Myocyte (in vitro differentiated cells): ENCODE measurements around the gene SMG5. TPM values are rescaled to one million over a fixed set of nuclear protein-coding genes. Genes with fewer than 3 reads are reported as not detected.

Experiments used
- DNase-seq: peaks from one replicate; pipeline ENCODE4 v3.0.0-alpha.2; 2012; ENCODE audit warnings: low read depth
- total RNA-seq: library from RNA; depleted of rRNA; stranded (reverse); fragments of >200 nt; gene quantifications from 2 replicates; pipeline ENCODE4 v1.2.3, GENCODE V29; 2014

SMG5 gene
- total RNA-seq, 1 donor from 2014 or later = 104 TPM

GRCh38 chr1:156246241-156246780 lies 36.3 kb downstream of the SMG5 start:
- DNase-seq = no peak

GRCh38 chr1:156245451-156246232 lies 37.0 kb downstream of the SMG5 start:
- DNase-seq = no peak

DNA sequence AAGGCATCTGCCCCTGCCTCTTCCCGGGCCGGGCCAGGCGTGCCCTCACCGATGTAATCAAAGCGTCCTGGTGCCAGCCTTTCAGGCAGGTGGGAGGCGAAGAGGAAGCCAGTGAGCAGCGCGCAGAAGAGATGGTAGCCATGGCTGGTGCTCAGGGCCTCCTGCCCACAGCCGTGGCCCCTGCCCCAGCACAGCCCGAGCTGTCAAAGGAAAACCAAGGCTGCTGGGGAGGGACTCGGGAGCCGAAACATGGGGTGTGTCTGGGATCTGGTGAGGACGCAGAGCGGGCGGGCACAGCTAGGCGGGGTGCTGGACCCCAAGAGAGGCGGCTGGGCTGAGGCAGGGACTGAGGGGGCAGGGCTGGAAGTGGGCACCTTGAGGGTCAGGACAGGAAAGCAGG lies 37.9 kb downstream of the SMG5 start:
- no peak for DNase-seq

DNA sequence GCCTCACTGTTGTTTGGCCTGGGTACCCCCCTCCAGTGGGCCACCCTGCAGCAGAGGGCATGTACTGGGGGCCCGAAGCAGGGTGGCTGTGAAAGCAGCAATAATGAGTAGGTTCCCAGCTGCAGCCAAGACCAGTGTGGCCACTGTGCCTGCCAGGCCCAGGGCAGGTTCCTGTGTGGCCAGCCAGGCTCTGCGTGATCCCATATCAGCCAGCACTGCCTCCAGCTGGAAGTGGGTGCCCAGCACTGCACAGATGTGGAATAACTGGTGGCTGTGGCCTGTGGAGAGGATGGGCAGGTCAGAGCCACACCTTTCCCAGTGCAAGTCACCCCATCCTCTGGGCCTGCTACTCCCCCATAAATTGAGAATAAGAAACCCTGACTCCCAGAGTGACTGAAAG lies 38.5 kb downstream of the SMG5 start:
- DNase-seq = no peak

DNA sequence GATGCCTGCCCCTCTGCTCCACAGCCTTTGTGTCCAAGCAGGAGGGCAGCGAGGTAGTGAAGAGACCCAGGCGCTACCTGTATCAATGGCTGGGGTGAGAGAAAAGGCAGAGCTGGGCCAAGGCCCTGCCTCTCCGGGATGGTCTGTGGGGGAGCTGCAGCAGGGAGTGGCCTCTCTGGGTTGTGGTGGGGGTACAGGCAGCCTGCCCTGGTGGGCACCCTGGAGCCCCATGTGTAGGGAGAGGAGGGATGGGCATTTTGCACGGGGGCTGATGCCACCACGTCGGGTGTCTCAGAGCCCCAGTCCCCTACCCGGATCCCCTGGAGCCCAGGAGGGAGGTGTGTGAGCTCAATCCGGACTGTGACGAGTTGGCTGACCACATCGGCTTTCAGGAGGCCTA lies 39.9 kb downstream of the SMG5 start:
- DNase-seq = no peak

DNA sequence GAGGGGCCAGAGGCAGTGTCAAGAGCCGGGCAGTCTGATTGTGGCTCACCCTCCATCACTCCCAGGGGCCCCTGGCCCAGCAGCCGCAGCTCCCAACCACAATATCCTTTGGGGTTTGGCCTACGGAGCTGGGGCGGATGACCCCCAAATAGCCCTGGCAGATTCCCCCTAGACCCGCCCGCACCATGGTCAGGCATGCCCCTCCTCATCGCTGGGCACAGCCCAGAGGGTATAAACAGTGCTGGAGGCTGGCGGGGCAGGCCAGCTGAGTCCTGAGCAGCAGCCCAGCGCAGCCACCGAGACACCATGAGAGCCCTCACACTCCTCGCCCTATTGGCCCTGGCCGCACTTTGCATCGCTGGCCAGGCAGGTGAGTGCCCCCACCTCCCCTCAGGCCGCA lies 40.7 kb downstream of the SMG5 start, which contains the start of gene BGLAP:
Gene BGLAP, plus strand, starts transcription at position 259 of the 400 bp plus-strand sequence. Its CDS starts 48 bp downstream, at position 307.
- DNase-seq = peak; percentile 88

DNA sequence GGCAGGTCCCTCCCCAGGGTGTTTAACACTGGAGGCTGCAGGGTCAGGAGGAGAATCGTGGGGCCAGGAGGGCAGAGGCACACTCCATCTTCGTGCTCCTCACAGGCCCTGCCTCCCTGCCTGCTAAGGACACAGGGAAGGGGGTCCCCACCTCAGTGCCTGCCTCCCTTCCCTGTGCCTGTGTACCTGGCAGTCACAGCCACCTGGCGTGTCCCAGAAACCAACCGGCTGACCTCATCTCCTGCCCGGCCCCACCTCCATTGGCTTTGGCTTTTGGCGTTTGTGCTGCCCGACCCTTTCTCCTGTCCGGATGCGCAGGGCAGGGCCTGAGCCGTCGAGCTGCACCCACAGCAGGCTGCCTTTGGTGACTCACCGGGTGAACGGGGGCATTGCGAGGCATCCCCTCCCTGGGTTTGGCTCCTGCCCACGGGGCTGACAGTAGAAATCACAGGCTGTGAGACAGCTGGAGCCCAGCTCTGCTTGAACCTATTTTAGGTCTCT lies 41.3 kb downstream of the SMG5 start:
- DNase-seq = peak; percentile 98

- no peak for DNase-seq
Observed at GRCh38 chr1:156238248-156238647, 44.4 kb downstream of the SMG5 start.

DNA sequence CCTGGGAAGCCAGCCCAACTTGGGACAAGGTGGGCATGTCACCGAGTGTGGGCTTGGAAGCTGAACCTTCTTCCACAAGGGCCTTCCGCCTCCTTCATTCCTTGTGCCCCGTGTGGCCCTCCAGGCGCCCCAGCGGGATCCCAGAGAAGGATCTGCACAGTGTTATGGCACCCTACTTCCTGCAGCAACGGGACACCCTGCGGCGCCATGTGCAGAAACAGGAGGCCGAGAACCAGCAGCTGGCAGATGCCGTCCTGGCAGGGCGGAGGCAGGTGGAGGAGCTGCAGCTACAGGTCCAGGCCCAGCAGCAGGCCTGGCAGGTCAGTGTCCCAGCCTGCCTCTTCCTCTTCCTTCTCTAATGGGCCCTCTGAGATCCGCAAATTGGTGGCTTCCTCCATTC lies 46.5 kb downstream of the SMG5 start:
- no peak for DNase-seq

GRCh38 chr1:156233426-156234127 lies 49.0 kb downstream of the SMG5 start:
- peak; percentile 50 for DNase-seq

DNA sequence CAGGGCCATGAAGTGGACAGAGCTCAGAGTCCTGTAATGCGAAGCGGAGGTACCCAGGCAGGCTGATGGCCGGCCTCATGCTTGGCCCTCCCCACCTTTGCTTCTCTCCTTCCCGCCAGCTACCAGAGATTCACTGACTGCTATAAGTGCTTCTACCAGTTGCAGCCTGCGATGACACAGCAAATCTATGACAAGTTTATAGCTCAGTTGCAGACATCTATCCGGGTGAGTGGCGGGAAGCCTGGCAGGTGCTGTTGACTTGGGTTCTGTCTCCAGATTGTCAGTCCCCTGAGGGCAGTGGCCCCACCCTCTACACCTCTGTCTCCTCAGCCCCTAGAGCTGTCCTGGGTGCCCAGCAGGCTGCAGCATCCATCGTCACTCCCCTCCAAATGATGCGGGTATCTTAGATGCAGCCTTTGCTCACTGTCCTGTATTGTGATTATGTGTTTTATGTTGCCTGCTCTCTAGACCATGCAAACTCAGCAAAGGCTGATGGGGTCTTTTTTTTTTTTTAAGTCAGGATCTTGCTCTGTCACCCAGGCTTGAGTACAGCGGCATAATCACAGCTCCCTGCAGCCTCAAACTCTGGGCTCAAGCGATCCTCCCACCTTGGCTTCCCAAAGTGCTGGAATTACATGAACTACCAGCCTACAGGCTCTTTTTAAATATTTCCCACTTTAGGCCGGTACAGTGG lies 50.3 kb downstream of the SMG5 start:
- DNase-seq = no peak

DNA sequence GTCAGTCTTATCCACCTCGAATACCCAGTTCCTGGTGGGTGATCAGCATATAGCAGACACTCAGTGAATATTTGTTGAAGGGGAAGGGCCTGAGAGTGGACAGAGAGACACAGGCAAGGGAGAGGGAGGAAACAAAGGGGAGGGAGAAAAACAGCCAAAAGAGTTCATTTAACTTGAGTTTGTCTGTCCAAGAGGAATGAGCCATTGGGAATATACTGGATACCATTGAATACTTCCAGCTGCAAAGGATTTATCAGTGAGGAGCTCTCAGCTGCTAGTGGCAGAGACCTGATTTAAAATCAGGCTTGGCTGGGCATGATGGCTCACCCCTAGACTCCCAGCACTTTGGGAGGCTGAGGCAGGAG lies 52.2 kb downstream of the SMG5 start:
- no peak for DNase-seq

DNA sequence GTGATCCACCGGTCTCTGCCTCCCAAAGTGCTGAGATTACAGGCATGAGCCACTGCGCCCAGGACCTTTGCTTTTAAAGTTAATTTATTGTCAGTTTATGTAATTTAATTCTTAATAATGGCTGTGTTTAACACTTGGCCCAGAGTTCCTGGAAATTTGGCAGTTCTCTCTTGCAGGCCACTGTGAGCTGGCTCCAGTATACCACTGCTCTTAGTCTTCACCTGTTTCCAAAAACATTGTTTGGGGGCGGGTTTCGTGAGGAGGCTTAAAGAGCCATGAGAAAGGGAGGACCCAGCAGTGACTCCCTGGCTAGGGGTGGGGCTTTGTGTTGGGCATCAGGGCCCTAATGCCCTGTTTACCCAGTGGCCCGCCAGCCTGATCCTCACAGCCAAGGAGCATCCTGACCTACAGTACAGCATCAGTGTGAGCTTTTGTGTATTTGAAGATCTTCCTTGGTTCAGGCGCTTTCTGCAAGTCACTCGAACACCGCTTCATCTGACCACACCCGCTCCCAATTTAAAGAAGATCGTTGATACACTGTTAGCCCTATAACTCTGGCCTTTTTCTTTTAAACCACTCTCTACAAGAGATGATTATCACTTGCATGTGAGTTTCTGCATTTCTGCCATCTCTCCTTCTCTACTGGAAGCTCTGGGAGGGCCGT lies 52.7 kb downstream of the SMG5 start:
- DNase-seq = no peak

DNA sequence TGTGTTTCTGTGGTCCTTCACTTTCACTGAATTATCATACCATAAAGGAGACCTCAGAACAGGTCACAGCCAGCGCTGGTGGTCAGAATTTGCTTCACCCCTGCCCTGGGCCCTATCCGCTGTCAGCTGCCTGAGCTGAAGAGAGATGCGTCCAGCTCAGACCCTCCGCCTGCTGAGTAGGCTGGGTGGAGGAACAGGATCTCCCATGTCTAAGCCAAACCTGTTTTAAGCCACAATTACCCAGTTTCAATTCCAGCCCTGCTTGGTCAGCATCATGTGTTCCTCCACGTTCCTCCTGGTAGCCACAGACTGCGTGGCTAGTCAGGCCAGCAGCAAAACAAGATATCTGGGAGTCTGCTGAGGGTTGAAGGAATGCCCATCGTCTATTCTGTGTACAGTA lies 54.1 kb downstream of the SMG5 start:
- DNase-seq = peak; percentile 70

DNA sequence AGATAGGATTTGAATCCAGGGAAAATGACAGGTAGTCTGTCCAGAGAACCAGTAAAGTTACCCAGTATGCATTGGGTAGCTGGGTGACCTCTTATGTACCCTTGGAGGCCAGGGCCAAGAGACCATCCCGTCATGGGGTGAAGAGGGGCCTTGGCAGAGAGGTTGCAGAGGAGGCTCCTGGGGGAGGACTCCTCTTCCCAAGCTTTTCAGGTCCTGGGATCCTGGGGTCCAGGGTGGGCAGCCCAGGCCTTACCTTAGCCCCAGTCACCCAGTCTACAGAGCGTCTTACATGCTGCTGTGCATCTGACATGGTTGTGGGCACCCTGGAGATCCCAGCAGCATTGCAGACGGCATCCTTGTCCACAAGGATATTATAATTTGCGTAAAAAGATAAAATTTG lies 55.8 kb downstream of the SMG5 start:
- no peak for DNase-seq

DNA sequence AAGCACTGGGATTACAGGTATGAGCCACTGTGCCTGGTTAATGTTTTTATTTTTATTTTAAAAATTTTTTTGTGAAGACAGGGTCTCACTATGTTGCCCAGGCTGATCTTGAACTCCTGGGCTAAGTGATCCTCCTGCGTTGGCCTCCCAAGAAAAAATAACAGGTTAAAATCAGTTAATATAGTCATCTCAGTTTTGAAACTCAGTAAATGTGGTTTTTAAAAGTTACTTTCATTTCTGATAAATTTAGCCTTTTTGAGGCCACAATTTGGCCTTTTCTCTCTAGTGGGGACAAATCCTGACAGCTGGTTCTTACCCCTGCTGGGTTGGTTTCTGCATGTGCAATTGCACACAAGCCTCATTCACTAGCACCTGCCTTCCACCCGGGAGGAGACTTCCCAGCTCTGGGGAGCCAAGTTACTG lies 56.5 kb downstream of the SMG5 start:
- DNase-seq = peak; percentile 68

GRCh38 chr1:156225677-156226014 lies 57.0 kb downstream of the SMG5 start:
- DNase-seq = no peak

DNA sequence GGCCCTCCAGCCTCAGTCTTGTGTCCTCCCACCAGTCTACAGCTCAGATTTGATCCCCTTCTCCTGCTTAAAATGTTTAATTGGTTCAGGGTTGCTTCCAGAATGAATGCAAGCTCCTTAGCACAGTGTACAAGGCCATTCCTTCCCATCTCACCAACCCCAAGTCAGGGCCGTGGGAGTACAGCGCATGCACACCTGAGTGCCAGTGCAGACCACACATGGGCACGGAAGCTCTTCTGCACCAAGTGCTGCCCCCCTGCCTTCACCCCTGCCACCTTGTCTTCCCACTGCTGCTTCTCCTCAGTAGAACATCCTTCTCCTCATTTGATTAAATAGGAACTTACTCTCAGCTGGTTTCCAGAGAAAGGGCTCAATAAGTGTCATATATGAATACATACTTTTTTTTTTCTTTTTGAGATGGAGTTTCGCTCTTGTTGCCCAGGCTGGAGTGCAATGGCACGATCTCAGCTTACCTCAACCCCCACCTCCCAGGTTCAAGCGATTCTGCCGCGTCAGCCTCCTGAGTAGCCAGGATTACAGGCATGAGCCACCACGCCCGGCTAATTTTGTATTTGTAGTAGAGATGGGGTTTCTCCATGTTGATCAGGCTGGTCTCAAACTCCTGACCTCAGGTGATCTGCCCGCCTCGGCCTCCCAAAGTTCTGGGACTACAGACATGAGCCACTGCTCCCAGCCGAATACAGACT lies 60.5 kb downstream of the SMG5 start:
- no peak for DNase-seq

DNA sequence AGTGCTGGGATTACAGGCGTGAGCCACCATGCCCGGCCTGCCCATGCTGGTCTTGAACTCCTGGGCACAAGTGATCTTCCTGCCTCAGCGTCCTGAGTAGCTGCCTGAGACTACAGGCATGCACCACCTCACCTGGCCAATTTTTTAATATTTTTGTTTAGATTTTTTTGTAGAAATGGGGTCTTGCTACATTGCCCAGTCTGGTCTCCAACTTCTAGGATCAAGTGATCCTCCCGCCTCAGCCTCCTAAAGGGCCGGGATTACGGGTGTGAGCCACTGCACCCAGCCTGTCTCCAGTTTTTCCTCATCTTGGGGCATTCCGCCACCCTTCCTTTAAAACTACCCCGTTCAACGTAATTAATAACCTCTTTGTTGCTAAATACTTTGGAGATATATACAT lies 62.4 kb downstream of the SMG5 start:
- DNase-seq = no peak

GRCh38 chr1:156217871-156218270 lies 64.8 kb downstream of the SMG5 start:
- DNase-seq = no peak
